Omental fat pad (tissue), 4 donors: ENCODE data around the gene OR5H2. TPM values are rescaled to one million over a fixed set of nuclear protein-coding genes. Genes with fewer than 3 reads are reported as not detected.

Experiments used
- ATAC-seq: fragments of 150-250 bp; one replicate; pipeline ENCODE4 v1.9.1; 2016; ENCODE audit warnings: mild to moderate bottlenecking, moderate library complexity; ENCODE audit not compliant: low FRiP score
- DNase-seq: peaks from one replicate; pipeline ENCODE4 v3.0.0-alpha.2; 2019; ENCODE audit warnings: low spot score
- total RNA-seq, 4 donors: library from RNA; depleted of rRNA; stranded (reverse); fragments of >200 nt; gene quantifications; one replicate each; pipeline ENCODE4 v1.1.0, GENCODE V29; 2016
- TF ChIP-seq, protein P1 (sequence below), 3 donors: fragments of 450-650 bp; IDR thresholded peaks; one replicate each; pipeline ENCODE4 v1.5.1; 2016 to 2017; ENCODE audit warnings: antibody characterized with exemption in 3 of 3, mild to moderate bottlenecking in 3 of 3, moderate library complexity in 2 of 3

Gene OR5H2
- total RNA-seq, 4 donors from 2014 or later = not detected

DNA sequence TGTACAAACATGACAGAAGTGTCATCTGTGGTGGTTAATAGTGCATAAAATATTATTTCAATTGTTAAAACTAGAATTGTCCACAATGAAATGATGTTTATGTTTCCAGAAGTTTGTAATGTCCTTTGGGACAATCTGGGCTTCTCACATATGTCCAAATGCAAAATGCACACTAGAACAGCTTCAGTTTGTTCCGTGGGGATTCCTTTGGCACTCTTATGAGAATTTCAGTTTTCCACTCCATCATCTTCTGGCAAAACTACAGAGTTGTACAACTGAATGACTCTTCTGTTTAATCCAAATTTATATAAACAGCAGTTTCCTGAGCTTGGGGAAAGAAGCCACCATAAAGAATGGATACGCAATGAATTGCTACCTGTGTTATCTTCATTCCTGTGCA is 20.3 kb upstream of the OR5H2 start:
- TF ChIP-seq, protein P1, sequence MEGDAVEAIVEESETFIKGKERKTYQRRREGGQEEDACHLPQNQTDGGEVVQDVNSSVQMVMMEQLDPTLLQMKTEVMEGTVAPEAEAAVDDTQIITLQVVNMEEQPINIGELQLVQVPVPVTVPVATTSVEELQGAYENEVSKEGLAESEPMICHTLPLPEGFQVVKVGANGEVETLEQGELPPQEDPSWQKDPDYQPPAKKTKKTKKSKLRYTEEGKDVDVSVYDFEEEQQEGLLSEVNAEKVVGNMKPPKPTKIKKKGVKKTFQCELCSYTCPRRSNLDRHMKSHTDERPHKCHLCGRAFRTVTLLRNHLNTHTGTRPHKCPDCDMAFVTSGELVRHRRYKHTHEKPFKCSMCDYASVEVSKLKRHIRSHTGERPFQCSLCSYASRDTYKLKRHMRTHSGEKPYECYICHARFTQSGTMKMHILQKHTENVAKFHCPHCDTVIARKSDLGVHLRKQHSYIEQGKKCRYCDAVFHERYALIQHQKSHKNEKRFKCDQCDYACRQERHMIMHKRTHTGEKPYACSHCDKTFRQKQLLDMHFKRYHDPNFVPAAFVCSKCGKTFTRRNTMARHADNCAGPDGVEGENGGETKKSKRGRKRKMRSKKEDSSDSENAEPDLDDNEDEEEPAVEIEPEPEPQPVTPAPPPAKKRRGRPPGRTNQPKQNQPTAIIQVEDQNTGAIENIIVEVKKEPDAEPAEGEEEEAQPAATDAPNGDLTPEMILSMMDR (IDR thresholded peaks at IDR 0.05) = no peak
- DNase-seq (no peak), ATAC-seq (no peak)

DNA sequence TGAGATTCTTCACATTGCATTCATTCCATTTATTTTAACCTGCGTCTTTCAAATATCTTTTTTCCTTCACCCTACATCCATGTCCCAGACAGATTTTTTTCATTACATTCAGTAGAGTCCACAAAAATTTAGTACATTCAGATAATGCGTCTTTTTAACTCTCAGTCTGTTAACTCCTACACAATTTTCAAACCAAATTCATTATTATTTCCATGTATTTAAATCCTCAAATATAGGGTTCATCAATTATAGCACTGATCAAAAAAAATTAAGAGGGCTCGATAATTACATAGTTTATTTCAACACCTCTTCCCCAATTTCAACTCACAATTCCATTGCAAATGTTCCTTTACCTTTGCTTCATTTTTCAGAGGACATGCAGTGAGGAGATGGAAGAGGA is 18.4 kb upstream of the OR5H2 start, which contains the start of gene OR5H6:
OR5H6 (plus strand) TSS at position 301 of the 400 bp plus-strand sequence; CDS start at position 390, 89 bp downstream.
- TF ChIP-seq, protein P1 (IDR thresholded peaks at IDR 0.05) = no peak
- DNase-seq (no peak), ATAC-seq (no peak)

DNA sequence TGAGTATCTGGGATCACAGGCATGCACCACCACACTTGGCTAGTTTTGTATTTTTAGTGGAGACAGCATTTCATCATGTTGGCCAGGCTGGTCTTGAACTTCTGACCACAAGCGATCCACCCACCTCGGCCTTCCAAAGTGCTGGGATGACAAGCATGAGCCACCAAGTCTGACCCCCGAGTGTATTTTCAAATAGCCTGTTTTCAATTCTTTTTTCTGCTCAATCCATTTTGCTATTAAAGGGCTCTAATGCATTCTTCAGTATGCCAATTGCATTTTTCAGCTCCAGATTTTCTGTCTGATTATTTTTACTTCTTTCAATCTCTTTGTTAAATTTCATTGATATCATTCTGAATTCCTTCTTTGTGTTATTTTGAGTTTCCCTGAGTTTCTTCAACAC is 12.5 kb upstream of the OR5H2 start:
- no peak for ATAC-seq

DNA sequence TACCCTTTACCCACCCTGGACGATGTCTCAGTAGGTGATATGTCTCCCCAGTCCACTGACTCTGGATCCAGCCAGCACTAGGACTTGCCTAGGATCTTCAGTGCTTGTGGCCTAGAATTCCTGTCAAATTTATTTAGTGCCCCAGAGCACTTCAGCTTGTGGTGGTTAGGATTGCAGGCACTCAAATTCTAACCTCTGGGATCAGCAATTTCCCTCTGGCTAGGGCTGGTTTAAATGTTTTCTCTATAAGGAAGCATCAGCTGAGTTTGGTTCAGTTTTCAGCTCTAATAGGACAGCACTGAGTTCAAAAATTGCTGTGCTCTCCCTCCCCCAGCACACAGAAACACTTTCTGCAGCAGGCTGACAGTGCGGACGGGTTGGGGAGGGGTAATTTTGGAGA is 10.2 kb upstream of the OR5H2 start:
- TF ChIP-seq, protein P1 (IDR thresholded peaks at IDR 0.05) = no peak

More for the DNA sequence above, 12.5 kb upstream of the OR5H2 start:
- TF ChIP-seq, protein P1 (IDR thresholded peaks at IDR 0.05) = no peak
- DNase-seq = no peak

DNA sequence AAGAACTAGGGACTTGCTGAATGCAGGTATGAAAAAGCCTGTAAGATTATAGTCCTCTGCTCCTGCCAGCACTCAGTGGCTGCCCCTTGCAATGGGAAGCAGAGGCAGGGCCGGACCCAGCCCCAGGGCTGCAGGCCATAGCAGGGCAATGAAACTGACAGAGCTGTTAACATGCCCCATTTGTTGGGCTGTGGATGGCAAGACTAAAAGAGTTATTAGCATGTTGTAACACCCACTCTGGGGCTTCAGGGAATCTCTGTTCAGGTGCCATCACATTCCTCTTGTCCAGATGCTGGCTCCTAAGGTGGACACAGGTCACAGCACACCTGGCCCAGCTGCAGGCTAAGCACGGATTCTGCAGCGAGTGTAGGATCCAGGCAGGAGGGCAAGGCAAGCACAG is 7.4 kb upstream of the OR5H2 start:
- no peak for DNase-seq
- TF ChIP-seq, protein P1 (IDR thresholded peaks at IDR 0.05) = no peak
- no peak for ATAC-seq

More for the DNA sequence above, 10.2 kb upstream of the OR5H2 start:
- ATAC-seq (no peak), DNase-seq (no peak)

DNA sequence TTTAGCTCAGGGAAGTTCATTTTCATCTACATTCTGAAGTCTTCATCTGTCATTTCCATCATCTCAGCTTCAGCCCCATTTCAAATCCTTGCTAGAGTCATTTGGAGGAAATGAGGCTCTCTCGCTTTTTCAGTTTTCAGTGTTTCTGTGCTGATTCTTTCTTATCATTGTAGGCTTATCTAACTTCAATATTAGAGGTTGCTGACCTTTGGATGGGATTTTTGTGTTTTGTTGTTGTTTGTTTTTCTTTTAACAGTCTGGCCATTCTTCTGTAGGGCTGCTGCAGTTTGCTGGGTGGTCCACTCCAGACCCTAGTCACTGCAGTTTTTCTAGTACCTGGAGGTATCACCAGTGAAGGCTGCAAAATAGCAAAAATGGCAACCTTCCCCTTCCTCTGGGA is 8.6 kb downstream of the OR5H2 start:
- TF ChIP-seq, protein P1 (IDR thresholded peaks at IDR 0.05) = no peak
- DNase-seq (no peak), ATAC-seq (no peak)

DNA sequence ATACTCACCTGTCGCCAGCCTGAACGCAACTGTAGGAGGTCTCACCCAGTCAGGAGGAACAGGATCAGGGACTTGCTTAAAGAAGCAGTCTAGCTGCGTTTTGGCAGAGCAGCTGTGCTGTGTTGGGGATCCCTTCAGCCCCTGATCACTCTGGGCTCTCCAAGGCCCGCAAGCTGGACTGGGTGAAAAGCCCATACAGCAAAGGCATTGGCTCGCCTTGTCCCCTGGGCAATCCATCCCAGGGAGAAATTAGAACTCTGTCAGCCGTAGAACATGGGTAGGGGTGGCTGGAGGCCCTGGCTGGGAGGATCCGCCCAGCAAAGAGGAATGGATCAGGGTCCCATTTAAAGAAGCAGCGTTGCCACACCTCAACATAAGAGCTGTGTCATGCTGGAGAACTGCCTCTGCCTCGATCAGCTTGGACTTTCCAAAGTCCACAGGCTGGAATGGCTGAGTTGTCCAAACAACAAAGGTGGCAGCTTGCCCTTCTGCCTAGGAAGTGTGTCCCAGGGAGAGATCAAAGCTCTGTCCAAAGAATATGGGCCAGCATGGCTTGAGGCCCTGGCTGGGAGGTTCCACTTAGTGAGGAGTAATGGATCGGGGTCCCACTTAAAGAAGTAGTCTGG is 9.1 kb downstream of the OR5H2 start:
- no peak for DNase-seq
- ATAC-seq = no peak
- TF ChIP-seq, protein P1 (IDR thresholded peaks at IDR 0.05) = no peak
